Amniotic stem cell (primary cell): Measurements from ENCODE around the gene RPS6KA3.
"Not testable (repeated sequence)": the region's sequence is repeated elsewhere in the genome, so short reads cannot be mapped to it uniquely, and the experiment has no call there.

Experiments
- DNase-seq: peaks from one replicate; lab custom pipeline; 2025; lab: John Stamatoyannopoulos, UW

RPS6KA3 gene

DNA sequence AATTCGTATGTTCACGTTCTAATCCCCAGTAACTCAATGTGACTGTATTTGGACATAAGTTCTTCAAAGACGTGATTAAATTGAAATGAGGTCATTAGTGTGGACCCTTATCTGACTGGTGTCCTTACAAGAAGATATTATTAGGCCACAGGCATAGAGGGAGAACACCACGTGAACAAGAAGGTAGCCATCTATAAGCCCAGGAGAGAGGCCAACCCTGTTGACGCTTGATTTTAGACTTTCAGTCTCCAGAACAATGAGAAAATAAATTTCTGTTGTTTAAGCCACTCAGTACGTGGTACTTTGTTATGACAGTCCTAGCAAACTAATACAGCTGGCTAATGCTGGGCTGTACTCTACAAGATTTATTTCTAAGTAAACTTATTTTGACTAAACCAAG, 123.6 kb downstream of the RPS6KA3 start:
- no peak for DNase-seq

DNA sequence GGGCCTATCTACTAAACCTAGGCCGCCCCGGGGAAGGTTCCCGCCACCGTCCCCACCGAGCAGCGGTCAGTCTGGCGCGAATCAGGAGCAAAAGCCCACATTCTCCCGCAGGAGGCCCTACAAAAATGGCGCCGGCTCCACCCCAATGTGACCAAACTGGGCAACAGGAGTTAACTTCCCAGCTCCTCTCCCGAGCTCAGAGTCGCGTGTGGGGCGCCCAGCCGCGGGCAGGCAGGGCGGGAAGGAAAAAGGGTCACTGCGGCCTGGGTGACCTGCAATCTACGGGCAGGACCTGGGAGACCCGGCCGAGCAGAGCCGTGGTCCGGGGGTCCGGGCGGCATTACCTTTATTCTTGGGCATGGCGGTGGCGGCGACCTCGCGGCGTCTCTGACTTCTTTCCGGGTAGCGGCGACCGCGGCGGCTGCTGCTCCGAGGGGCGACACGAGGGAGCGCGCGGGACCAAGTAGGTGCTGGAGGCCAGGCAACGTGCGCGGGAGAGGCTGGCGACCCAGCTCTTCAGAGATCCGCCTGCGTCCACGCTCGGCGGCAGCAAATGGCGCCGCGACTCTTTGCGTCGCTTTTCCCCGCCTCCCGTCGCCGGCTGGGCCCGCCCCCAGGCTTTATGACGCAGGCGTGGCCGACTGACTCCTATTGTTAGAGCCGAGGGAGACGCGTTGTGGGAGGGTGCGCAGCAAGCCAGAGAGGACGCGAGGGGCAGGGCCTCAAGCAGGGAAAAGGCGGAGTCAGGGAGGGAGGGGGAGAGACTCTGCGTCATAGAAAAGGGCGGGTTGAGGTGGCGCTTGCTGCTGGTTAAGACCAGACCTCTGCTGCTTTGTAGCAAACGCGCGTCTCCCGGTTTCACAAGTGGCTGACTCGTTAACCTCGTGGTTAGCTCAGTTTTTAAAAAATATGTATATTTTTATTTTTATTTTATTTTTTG, 125.2 kb downstream of the RPS6KA3 start, which contains the start of gene EIF1AX:
EIF1AX (minus strand) TSS at position 558 of the 940 bp plus-strand sequence; CDS start at position 360, 198 bp downstream.
- DNase-seq: peak; percentile 99

DNA sequence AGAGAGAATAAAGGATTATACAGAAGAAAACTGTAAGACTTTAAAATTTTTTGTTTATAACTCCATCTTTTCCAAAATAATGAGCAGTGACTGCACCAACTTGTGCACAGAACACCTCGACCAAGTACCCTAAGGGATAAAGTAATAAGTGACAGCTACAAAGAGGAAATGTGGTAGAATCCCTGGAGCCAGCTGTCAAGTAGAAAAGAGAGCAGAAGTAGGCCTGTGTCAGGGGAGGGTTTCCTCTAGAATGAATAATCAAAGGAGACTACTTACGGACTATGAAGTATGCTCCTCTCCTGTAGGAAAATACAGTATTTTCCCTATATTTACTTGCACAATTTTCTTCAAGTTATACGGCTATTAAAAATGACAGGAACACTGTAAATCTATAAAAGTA, 126.3 kb downstream of the RPS6KA3 start:
- DNase-seq: no peak

DNA sequence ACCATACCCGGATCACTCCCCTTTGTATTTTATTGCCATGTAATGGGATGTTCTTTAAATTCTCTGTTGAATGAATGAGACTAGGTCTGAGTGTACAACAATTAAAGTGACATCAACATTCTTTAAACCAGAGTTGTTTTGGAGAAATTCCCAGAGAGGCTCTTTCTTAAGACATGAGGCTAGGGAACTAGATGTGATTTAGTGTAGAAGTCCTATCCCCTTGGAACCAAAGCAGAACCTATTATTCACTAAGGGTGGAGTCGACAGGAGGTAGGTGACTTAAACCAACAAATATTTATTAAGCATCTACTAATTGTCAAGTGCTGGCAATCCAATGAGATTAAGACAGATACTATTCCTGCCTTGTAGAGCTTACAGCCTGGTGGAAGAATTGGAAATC, 126.7 kb downstream of the RPS6KA3 start:
- peak; percentile 2 for DNase-seq

DNA sequence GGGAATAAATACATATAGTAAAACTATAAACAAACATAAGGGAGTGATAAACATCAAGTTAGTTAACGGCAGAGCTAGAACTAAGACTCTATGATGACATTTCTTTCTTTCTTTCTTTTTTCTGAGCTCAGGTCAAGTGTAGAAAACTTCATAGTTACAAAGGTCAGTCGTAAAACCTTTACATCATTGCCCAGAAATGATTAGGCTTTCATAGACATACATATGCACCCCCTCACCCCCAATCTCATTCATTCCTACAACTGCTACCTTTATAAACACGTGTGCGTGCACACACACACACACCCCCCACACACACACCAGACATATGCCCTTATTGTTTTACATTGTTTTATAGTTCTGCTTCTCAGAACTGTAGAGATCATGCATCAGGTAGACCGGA, 130.8 kb downstream of the RPS6KA3 start:
- no peak for DNase-seq

DNA sequence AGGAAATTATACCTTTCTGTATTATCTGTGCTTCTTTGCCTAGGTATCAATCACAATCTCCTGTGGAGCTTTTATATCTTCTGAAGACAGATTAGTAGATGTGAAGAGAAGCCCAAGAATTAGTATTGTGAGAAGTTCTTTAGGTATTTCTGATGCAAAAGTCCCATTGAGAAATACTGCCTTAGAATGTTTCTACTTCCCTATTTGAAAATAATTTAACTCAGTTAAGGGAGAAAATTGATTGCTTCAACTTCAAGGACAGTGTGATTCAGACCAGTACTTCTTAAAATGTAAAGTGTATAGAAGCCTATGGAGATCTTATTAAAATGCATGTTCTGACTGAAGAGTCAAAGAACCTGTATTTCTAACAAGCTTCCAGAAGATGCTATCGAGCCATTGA, 134.0 kb downstream of the RPS6KA3 start:
- DNase-seq: no peak

DNA sequence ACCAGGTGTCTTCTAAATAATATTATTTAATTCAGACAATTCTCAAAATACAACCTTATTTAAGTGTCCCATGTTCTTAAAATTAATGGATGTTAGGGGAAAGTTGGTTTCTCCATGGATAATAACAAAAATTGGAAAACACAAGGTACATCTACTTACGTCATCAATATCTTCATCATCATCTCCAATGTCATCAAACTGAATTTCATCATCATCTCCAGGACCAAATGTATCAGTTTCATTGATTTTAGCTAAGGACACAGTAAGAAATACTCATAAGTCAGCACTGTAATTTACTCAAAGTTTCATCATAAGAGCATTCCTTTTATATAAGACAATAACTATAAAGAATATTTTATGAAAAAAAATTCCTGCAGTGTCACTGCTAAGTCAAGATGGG, 136.4 kb downstream of the RPS6KA3 start:
- no peak for DNase-seq

DNA sequence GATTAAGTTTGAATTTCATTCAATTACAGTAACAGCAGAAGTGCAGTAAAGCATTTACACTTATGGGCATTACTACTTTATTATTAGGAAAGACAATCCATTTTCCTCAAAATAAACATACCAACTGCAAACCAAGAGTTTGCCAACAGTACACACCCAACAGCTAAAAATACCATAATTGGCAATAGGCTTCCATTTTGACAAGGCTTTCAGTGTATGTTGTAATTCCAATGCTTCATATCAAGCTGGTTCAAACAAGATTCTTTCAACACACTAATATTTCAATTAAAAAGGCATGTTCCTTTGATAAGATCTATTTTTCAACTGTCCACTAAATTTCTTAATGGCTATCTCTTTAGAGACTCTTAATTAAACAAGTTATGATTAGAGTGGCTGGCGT, 137.2 kb downstream of the RPS6KA3 start:
- DNase-seq: no peak

DNA sequence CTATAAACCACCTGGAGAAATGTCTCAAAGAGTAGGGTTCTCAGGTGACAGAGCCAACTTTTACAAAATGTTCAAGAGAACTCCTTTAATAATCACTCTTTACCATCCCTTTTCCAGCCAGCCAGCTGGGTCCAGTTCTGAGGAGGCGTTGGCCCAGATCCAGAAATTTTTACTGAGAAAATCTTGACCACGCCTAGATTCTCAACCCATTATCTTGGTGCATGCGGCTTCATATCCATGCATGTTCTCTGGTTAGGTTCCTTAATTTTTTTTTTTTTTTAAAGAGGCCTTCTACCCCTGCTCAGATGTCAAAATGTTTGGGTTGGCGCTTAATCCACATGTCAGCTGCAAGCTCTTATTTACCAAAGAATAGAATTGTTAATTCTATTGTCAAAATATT, 138.0 kb downstream of the RPS6KA3 start:
- no peak for DNase-seq

DNA sequence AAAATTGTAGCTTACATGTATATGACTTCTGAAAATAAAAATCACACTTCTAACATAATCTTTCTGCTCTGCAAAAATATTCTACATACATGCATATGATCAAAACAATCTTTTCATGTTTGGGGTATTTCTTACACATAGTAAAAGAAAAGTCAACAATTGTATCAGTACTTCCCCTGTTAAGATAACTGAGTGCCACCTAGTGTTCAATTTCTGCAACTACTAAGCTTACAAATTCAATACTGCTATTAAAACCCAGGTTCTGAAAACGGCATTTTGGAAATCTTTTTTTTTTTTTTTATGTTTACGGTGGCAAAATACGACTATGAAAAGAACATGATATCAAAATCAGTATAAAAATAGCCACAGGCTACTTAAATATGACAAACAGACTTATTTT, 139.3 kb downstream of the RPS6KA3 start:
- not testable (repeated sequence) for DNase-seq

DNA sequence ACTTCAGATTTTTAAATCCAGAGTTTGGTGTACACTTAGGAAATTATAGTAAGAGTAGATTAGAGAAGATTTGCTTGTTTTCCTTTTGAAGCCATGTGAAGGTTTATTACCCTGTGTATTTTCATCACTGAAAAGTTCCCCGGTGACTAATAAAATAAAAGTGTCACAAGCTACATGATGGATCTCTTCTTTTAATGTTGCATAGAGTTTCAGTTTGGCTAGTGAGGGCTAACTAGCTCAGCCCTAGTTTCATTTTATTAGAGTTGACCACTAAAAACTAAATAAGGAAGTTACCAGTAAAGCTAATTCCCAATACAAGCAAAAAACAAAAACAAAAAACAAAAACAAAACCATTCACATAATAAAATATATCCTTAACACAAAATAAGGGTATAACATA, 139.9 kb downstream of the RPS6KA3 start:
- DNase-seq: not testable (repeated sequence)

DNA sequence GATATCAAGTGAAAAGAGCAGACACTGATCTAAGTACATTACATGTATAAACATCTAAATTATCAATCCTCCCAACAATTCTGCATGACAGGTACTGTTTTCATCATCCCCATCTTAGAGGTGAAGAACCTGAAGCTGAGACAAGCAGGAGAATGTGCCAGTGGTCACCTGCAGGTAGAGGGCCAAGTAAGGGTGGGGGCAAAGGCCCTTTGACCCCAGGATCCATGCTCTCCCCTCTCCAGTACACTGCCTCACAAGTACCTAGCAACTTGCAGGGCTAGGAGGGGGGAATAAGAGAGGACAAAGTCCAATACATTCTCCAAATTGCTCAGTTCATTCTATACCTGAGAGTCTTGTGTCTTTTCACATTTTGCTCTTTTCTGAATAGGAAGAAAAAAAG, 141.7 kb downstream of the RPS6KA3 start:
- DNase-seq: no peak

DNA sequence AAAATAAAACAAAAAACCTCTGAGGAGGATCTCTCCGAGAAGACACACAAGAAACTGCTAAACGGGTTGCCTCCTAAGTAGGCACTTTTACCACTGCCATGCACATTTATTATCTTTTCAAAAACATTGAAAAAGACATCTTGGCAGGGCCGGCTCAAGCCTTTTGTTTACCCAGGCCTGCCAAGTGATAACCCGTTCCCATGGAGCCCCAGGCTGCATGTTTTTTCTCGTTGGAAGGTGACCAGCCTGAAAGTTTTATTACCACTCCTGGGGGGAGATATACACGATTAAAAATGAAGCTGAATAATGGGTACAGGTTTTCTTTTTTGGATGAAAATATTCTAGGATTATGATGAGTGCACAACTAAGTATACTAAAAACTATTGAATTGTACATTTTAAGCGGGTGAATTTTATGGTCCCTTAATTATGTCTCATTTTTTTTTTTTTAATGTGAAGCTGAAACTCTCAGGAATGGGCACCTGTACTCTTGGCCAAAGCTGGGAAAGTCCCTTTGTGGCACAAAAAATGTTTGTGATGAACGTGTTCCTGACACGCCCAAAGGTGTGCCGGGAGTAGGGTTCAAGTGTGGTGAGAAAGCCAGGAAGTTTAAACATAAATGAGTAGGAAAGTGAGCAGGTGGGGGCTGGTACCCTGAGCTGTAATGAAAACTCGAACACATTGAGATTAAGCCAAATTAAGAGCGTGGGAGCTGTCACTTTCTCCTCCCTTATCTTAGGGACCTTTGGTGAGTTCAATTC, 148.5 kb downstream of the RPS6KA3 start:
- no peak for DNase-seq

DNA sequence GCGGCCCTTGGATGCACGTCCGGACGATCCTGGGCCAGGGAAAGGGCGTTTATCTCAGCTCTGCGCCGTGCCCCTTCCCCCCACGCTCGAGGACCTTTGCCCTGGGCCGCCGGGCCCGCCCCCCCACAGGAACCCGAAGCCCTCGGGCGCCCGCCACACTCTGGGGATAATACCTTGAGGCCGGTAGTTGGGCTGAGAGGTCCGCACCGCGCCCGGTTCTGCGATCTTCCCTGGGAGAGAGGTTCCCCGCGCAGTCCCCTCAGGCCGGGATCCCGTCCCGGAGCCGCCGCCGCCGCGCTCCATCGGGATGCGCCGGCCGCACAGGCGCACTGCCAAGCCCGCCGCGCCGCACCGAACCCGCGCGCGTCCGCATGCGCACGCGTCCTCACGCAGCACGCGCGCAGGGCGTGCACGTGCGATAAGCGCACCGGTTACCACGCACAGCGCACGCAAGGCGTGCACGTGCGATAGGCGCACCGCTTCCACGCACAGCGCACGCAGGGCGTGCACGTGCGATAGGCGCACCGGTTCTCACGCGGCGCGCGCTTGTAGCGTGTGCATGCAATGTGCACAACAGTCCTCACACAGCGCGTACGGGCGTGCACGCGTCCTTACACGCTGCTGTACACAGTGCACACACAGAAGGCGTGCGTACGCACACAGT, 150.0 kb downstream of the RPS6KA3 start, which contains the start of gene MAP7D2:
MAP7D2 (minus strand) TSS at position 331 of the 664 bp plus-strand sequence; CDS start at position 303, 28 bp downstream.
- DNase-seq: no peak

DNA sequence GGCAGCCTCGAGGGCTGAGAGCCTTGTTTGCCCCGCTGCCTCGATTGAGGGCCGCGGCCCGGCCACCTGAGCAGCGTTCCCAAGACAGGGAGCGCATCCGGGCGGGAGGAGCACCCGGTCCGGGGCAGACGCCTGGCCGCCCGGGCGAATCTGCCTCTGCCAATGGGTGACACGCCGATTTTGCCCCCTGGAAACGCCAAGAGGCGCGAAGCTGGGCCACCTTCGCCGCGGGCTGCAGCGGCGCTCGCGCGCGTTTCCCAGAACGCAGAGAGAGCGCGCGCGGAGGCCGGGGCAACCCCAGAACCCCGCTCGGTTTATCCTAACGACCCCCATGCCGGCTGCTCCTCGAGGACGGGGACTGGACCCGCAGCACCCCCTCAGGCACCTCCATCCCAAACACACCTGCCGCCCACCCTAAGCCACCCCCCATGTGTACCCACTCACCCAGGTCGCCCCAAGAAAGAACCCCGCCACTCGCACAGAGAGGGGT, 150.6 kb downstream of the RPS6KA3 start:
- no peak for DNase-seq

DNA sequence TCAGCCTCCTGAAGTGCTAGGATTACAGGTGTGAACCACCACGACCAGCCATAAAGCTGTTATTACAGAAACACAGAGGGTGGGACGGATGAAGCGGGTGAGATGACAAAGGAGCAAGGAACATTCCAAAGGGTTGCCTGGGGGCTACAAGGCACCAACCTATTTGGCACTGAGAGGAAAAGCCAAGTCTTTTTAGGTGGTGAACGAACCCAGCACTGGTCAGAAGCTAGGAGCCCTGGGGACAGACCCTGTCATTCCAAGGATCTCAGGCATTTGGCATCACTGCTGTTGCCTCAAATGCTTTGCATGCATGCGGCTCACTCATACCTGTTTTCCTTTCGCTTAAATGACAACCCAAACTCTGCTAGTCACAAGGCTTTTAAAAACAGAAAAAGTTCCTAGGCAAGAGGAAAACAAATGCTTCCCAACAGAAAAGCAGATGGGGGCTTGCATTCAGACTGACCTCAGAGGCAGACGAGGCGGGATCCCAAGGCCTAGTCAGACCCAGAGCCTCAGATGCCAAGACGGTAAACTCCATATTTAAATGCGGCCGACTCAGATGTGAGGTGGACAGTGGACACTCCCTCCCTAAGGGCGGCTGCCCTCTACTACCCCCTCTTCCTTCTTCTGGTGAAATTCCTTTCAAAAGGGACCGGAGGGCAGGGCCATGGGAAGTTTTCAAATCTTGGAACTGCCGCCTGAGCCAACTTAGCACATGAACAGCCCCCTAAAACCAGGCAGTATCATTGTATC, 154.5 kb downstream of the RPS6KA3 start:
- DNase-seq: no peak

DNA sequence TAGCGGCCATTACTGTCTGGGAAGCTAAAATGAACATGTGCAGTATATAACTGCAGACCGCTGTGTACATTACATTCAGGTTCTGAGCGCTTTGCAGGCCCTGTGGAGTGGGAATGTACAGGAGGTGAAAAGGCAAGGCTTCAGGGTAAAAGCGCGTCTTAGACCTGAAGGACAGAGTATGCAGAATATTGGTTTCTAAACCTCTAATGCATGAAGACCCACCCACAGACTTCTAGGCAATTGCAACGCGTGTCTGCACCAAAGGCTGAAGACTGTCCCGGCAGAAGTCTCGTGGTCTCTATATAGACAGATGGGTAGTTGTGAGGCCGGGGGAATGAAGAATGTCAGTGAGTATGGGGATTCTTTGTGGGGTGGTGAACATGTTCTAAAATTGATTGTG, 155.4 kb downstream of the RPS6KA3 start:
- no peak for DNase-seq

DNA sequence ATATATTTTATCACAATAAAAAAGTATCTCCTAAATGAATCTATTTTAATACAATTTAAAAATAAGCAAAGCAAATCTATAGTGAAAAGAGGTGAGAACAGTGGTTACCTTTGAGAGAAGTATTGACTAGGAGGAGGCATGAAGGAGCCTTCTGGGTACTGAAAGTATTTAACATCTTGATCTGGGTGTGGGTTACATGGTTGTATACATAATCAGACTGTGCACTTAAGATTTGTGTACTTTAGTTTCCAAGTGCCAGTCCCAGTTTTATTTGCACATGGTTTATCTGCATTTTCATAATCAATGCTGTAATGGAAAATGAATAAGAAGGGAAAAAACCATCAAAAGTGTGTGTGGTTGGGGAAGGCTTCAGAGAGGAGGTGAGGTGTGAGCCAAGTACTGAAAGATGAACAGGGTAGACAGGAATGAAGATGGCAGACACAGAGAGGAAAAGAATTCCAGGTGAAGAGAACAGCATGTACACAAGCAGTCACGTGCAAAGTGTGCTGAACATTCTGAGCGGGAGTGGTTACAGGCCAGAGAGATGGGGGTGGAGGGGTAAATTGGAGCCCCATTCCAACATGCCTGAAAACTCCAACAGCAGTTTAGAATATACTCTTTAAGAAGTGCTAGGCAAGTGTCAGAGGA, 164.7 kb downstream of the RPS6KA3 start:
- DNase-seq: no peak
